Gastroesophageal sphincter (tissue), 4 donors: ENCODE measurements around the gene GRK4. TPM values are rescaled to one million over a fixed set of nuclear protein-coding genes. Genes with fewer than 3 reads are reported as not detected.
"Not testable (repeated sequence)": the region's sequence is repeated elsewhere in the genome, so short reads cannot be mapped to it uniquely, and the experiment has no call there.

Experiments used
- ATAC-seq: fragments of 150-250 bp; one replicate; pipeline ENCODE4 v1.9.1; 2016; ENCODE audit warnings: mild to moderate bottlenecking, moderate library complexity
- H3K27ac ChIP-seq, 4 donors: fragments of 200-600 bp; sonication (generic) in 3 of 4; 1 replicate in 3 of 4; 2 replicates in 1 of 4; pipeline ENCODE4 v1.5.1; 2016 to 2019
- H3K27me3 ChIP-seq: fragments of 200-600 bp; sonication (generic); one replicate; pipeline ENCODE4 v1.5.1; 2019
- H3K36me3 ChIP-seq, 2 donors: fragments of 200-600 bp; sonication (generic); one replicate each; pipeline ENCODE4 v1.5.1; 2019; ENCODE audit warnings: control low read depth in 1 of 2
- H3K4me1 ChIP-seq, 3 donors: fragments of 200-600 bp; sonication (generic); 1 replicate in 2 of 3; 2 replicates in 1 of 3; pipeline ENCODE4 v1.5.1; 2016 to 2019; ENCODE audit warnings: control low read depth in 2 of 3
- H3K4me3 ChIP-seq, 2 donors: fragments of 200-600 bp; sonication (generic); one replicate each; pipeline ENCODE4 v1.5.1; 2019; ENCODE audit warnings: mild to moderate bottlenecking in 1 of 2, moderate library complexity in 1 of 2
- H3K9me3 ChIP-seq, 3 donors: fragments of 200-600 bp; sonication (generic); one replicate each; pipeline ENCODE4 v1.5.1; 2017 to 2019; ENCODE audit warnings: control low read depth in 2 of 3
- EP300 ChIP-seq: sonication (generic); formaldehyde crosslinking; IDR thresholded peaks from one replicate; pipeline ENCODE4 v1.6.1; 2017; ENCODE audit warnings: antibody characterized with exemption, mild to moderate bottlenecking
- POLR2A ChIP-seq, 2 donors: fragments of 450-650 bp; IDR thresholded peaks; one replicate each; pipeline ENCODE4 v1.6.1; 2017; ENCODE audit warnings: antibody characterized with exemption in 2 of 2, mild to moderate bottlenecking in 2 of 2, moderate library complexity in 1 of 2
- POLR2AphosphoS5 ChIP-seq: sonication (generic); formaldehyde crosslinking; IDR thresholded peaks from one replicate; pipeline ENCODE4 v1.6.1; 2017; ENCODE audit warnings: antibody characterized with exemption
- WGBS, 2 donors: methylation state at CpG; one replicate each; pipeline ENCODE4 v1.1.5; 2018; ENCODE audit warnings: low coverage in 1 of 2; 5-methylcytosine and 5-hydroxymethylcytosine counted together
- total RNA-seq, 4 donors: library from RNA; depleted of rRNA; stranded (reverse); fragments of >200 nt; gene quantifications; one replicate each; pipeline ENCODE4 v1.1.0, GENCODE V29; 2016
- TF ChIP-seq, protein P1 (sequence below), 4 experiments: fragments of 200-600 bp in 2 of 4; fragments of 450-650 bp in 2 of 4; sonication (generic) in 1 of 4; IDR thresholded peaks; one replicate each; pipeline ENCODE4 v1.5.1; 2017 to 2019; ENCODE audit warnings: antibody characterized with exemption in 4 of 4, mild to moderate bottlenecking in 2 of 4, moderate library complexity in 2 of 4

The GRK4 gene
- total RNA-seq, 4 donors from 2014 or later, result 4.2 to 9.5 (median 6.2) TPM

- Histone ChIP-seq H3K9me3 (no peaks in the 10 kb centered on the region), H3K27me3 (no peaks in the 10 kb centered on the region), H3K27ac (no peak overlapping the region), H3K4me3 (no peak overlapping the region), H3K36me3 (peaks cover 0 to 63% of the 10 kb centered on the region in 2 donors), H3K4me1 (peaks cover 0 to 35% (median 14%) of the 10 kb centered on the region in 3 donors)
- no peak for TF ChIP-seq EP300
- 64 to 81% methylated on average over 8 to 11 of the region's 12 CpGs for WGBS, 2 donors
- no peak for ATAC-seq
These were observed 25.4 kb upstream of the GRK4 start for GRCh38 chr4:2937986-2938385.

GRCh38 chr4:2938411-2938810 lies 25.0 kb upstream of the GRK4 start:
- ATAC-seq, H3K4me3 ChIP-seq, H3K27ac ChIP-seq, H3K27me3 ChIP-seq, H3K9me3 ChIP-seq: not testable (repeated sequence)
- Histone ChIP-seq H3K36me3 (peaks cover 0 to 67% of the 10 kb centered on the region in 2 donors), H3K4me1 (peaks cover 0 to 31% (median 10%) of the 10 kb centered on the region in 3 donors)
- WGBS, 2 donors, result 91% methylated on average over 5 to 9 of the region's 10 CpGs

GRCh38 chr4:2938906-2939305 lies 24.5 kb upstream of the GRK4 start:
- H3K27me3 ChIP-seq, result no peaks in the 10 kb centered on the region
- TF ChIP-seq POLR2A (IDR thresholded peaks at IDR 0.05) (no peak), EP300 (no peak), POLR2AphosphoS5 (no peak)
- TF ChIP-seq, protein P1, sequence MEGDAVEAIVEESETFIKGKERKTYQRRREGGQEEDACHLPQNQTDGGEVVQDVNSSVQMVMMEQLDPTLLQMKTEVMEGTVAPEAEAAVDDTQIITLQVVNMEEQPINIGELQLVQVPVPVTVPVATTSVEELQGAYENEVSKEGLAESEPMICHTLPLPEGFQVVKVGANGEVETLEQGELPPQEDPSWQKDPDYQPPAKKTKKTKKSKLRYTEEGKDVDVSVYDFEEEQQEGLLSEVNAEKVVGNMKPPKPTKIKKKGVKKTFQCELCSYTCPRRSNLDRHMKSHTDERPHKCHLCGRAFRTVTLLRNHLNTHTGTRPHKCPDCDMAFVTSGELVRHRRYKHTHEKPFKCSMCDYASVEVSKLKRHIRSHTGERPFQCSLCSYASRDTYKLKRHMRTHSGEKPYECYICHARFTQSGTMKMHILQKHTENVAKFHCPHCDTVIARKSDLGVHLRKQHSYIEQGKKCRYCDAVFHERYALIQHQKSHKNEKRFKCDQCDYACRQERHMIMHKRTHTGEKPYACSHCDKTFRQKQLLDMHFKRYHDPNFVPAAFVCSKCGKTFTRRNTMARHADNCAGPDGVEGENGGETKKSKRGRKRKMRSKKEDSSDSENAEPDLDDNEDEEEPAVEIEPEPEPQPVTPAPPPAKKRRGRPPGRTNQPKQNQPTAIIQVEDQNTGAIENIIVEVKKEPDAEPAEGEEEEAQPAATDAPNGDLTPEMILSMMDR (IDR thresholded peaks at IDR 0.05), result no peak
- no peak overlapping the region for H3K4me3 ChIP-seq
- H3K36me3 ChIP-seq, result peaks cover 0 to 72% of the 10 kb centered on the region in 2 donors
- H3K4me1 ChIP-seq, result peaks cover 0 to 26% (median 7%) of the 10 kb centered on the region in 3 donors
- no peak for ATAC-seq
- H3K9me3 ChIP-seq, result no peaks in the 10 kb centered on the region
- WGBS, 2 donors, result 88% methylated on average over 14 of the region's 14 CpGs; no CpG with 5 or more reads in 1 of the 2 donors
- no peak overlapping the region for H3K27ac ChIP-seq

DNA sequence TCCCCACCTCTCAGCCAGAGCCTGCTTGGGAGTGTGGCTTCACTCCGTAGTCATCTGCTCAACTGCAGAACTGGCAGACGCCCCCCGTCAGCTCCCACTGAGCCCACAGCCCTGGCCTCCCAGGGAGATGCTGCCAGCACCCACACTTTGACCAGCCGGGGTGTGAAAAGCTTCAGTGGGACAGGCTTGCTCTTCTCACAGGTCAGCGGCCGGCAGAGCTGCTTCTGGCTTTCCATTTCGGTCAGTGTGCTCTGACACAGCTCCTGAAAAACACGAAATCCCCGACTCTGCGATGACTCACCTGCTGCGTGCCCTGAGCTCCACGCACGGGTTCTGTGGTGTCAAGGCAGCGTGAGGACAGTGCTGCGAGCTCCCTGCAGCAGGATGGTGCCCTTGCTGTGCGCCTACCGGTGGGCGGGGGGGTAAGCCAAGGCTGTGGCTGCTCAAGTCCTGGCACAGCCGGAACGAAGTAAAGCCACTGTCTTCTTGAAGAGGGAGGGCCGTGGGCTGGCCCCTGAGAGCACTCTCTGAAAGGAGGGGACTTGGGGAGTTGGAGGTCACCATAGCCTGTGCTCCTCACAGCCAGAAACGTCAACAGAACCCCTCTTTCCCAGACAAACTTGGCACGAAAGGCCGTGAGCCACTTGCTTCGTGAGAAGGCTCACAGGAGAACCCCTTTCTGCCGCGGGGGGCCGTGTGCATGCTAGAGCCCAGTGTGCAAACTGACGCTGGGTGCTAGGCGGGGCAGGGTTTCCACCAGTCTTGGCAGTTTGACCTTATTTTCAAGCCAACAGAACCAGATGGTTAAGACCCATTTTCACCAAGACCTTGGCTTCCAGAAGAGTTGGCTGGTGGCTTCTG lies 23.8 kb upstream of the GRK4 start:
- no peak overlapping the region for H3K4me3 ChIP-seq
- TF ChIP-seq POLR2A (IDR thresholded peaks at IDR 0.05), result no peak
- peaks cover 0 to 24% (median 7%) of the 10 kb centered on the region in 3 donors for H3K4me1 ChIP-seq
- no peak overlapping the region for H3K27ac ChIP-seq
- H3K36me3 ChIP-seq, result peaks cover 0 to 79% of the 10 kb centered on the region in 2 donors
- H3K9me3 ChIP-seq, result no peaks in the 10 kb centered on the region
- WGBS, 2 donors, result 57% methylated on average over 3 of the region's 30 CpGs; no CpG with 5 or more reads in 1 of the 2 donors
- ATAC-seq, result no peak
- no peaks in the 10 kb centered on the region for H3K27me3 ChIP-seq

DNA sequence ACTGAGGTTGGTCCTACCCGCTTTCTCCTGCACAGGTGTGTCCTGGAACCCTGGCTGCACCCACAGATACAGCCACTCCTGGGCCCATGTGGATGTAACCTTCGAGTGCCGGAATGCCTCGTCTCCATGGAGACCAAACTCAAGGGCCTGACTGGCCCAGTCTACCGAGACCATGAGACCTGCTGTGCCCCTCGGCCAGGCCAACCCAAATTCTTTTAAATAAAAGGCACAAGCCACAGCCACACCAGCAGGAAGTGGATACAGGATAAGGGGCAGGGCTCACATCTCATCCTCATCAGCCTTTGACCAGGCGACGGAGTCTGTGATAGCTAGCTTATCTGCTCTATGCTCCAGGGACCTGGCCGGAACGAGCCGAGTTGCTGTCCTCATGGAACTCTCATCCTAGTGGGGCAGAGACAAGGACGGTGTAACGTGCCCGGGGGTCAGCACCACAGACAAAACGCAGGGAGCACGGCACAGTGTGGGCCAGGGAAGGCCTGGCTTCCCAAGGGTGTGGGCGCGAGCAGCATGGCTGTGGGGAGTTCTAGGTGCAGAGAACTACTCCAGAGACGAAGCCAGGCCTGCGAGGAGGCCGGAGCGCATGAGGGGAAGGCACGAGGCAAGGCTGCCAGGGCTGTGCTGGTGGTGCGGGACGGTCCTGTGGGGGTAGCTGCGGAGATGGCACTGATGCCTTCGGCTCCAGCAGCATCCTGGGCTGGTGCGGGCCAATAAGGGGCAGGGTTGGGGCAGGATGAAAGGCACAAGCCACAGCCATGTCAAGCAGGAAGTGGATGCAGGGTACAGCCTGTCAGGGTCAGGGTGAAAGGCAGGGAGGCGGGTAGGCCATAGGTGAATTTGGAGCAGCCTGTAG lies 22.9 kb upstream of the GRK4 start:
- no peak overlapping the region for H3K4me3 ChIP-seq
- no peaks in the 10 kb centered on the region for H3K9me3 ChIP-seq
- peaks cover 0 to 20% (median 4%) of the 10 kb centered on the region in 3 donors for H3K4me1 ChIP-seq
- no peaks in the 10 kb centered on the region for H3K27me3 ChIP-seq
- peaks cover 0 to 88% of the 10 kb centered on the region in 2 donors for H3K36me3 ChIP-seq
- ATAC-seq, result no peak
- WGBS, 2 donors, result 80% methylated on average over 4 of the region's 29 CpGs; no CpG with 5 or more reads in 1 of the 2 donors
- no peak for TF ChIP-seq POLR2A (IDR thresholded peaks at IDR 0.05)
- H3K27ac ChIP-seq, result no peak overlapping the region

GRCh38 chr4:2941138-2942036 lies 22.0 kb upstream of the GRK4 start:
- TF ChIP-seq POLR2AphosphoS5 (peak; percentile 0), EP300 (no peak), POLR2A (IDR thresholded peaks at IDR 0.05) (no peak)
- TF ChIP-seq, protein P1 (IDR thresholded peaks at IDR 0.05), result no peak
- Histone ChIP-seq H3K27ac (no peak overlapping the region), H3K36me3 (peaks cover 0 to 97% of the 10 kb centered on the region in 2 donors), H3K9me3 (no peaks in the 10 kb centered on the region), H3K4me3 (no peak overlapping the region), H3K4me1 (peaks cover 0 to 11% (median 0%) of the 10 kb centered on the region in 3 donors), H3K27me3 (no peaks in the 10 kb centered on the region)
- 74% methylated on average over 10 of the region's 24 CpGs; no CpG with 5 or more reads in 1 of the 2 donors for WGBS, 2 donors
- no peak for ATAC-seq
